GM19193 (cell line): ENCODE results near the gene MECP2.

Experiments
- POLR2A ChIP-seq: IDR thresholded peaks from 4 replicates; pipeline ENCODE4 v1.6.1; 2011; ENCODE audit not compliant: insufficient read depth, insufficient read length; ENCODE audit errors: extremely low read depth

MECP2 gene

DNA sequence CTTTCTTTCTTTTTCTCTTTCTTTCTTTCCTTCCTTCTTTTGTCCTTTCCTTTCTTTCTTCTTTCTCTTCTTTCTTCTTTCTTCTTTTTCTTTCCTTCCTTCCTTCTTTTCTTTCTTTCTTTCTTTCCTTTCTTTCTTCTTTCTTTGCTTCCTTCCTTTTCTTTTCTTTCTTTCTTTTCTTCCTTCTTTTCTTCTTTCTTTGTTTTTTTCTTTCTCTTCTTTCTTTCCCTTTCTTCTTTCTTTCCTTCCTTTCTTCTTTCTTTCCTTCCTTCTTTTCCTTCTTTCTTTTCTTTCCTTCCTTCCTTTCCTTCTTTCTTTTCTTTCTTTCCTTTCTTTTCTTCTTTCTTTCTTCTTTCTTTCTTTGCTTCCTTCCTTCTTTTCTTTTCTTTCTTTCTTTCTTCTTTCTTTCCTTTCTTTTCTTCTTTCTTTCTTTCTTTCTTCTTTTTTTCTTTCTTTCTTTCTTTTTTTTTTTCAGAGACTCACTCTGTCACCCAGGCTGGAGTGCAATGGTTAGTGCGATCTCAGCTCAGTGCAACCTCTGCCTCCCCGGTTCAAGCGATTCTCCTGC lies 106.4 kb downstream of the MECP2 start:
- no peak for TF ChIP-seq POLR2A

DNA sequence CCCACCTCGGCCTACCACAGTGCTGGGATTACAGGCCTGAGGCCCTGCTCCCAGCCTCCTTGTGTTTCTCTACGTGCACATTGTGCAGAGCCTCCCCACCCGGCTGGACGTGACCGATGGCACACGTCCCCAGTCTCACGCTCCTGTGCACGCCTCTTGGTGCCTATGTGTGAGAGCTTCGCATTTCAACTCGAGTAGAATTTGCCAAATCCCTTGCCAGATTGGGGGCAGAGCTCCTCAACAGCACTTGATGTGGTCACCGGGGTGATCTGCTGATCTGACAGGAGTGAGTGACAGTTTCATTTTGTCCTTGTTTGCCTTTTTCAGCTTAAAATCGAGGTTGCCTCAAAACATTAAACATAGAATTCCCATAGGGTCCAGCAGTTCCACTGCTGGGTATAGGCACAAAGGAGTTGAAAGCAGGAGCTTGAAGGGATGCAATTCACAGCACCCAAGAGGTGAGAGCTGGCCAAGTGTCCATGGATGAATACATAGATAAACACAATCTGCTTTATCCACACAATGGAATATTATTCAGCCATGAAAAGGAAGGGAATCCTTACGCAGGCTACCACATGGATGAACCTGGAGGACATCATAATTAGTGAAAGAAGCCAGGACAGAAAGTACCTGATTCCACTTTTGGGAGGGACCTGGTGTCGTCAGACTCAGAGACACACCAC lies 107.4 kb downstream of the MECP2 start:
- no peak for TF ChIP-seq POLR2A

DNA sequence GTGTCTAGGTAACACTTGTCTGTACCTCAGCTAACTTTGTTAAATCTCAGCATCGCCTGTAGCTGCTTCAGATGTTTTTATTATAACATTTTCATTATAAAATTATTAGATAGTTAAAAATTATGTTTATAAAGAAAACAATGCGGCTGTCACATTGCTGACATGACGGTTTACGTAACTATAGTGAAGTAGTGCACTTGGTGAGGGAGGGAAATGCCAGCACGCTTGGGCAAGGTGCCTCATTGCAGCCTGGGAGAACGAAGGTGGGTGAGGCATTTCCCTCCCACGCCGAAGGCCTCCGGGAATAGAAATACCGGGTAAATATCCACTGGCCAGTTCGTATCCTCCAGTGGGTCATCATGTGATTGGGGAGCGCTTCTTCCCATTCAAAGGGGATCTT lies 109.0 kb downstream of the MECP2 start:
- no peak for TF ChIP-seq POLR2A

DNA sequence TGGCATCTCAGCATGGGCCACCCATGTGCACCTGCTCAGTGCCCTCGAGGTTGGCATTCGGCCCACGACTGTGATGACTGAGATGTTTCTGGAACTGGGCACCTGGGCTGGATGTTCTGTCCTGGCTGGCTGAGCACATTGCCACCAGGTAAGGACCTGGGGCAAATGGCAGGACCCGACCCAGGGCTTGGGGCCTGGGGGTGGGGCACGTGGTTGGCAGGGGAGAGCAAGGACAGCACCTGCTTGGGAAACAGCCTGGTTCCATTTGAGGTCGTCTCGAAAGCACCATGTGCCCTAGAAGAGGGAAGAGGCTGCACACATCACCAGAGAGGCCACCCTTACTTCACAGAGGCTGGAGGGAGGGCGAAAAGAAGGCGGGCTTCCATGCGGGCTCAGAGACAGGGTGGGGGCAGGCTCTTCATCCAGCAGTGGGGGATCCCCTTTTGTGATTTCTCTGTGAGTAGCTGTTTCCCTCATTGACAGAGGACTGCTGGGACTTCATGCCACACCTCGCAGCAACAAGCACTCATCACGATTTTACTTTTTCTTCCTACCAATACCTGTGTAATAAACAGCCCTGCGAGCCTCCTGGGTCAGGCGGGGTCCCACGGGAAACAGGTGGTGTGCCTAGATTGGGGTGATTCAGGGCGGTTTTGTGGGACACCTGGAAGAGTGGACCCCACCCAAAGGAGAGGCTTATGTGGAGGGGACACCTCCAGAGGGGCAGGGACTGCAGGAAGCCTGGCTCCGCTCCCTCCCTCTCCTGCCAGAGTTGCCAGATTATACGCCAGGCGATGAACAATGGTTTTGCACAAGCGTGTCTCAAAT lies 113.0 kb downstream of the MECP2 start:
- peak; percentile 35 for TF ChIP-seq POLR2A

DNA sequence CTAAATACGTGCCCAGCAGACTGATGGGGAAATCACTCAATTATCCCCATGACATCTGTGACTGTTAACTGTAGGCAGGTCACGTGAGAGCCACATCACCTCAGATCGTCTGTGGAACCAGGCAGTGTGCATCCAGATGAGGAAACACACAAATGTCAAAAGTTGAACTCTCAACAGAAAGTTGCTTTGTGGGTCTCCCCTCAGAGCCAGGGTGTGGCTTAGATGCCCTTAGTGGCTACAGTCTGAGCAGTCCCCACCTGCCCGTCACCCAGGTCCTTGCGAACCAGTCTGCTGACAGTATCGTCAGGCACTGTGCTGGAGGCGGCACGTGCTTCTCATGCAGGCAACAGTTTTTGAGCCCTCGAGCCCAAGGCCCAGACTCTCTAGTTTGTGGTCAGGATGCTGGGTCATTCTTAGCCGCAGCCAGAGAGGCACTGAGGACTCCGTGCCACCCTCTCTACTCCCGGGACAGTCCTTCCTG lies 114.2 kb downstream of the MECP2 start:
- no peak for TF ChIP-seq POLR2A

DNA sequence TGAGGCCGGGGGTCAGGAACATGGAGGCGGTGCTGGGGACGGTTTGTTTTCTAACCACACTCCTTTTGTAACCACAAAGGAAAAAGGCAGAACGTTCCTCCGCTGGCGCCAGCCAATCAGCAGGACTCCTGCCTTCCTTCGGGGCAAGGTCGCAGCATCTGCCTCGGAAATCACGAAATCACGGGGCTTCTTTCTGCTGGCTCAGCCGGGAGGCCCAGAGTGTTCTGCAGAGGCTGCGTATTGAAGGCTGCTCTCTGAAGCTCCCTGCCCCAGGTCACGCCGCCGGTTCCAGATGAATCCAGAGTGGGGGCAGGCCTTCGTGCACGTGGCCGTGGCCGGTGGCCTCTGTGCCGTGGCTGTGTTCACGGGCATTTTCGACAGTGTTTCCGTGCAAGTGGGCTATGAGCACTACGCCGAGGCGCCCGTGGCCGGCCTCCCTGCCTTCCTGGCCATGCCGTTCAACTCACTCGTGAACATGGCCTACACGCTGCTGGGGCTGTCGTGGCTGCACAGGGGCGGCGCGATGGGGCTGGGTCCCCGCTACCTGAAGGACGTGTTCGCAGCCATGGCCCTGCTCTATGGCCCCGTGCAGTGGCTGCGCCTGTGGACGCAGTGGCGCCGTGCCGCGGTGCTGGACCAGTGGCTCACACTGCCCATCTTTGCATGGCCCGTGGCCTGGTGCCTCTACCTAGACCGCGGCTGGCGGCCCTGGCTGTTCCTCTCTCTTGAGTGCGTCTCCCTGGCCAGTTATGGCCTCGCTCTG lies 115.6 kb downstream of the MECP2 start:
- TF ChIP-seq POLR2A, result no peak

DNA sequence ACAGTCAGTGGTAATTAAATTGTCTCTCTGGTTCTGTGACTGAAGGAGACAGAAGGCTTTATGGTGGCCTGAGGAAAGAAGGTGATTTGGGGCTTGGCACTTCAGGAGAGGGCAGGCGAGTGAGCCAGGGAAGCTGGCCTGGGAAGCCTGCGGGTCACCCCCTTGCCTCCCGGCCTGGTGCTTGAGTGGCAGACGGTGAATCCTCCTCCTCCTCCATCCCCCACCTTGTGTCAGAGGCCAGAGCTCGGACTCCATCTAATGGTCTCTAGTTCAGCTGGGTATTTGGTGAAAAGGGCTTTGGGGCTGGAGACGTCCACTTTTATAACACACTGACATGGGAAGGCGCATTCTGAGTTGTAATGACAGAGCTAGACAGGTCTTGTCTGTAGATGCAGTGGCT lies 116.3 kb downstream of the MECP2 start:
- TF ChIP-seq POLR2A, result no peak

DNA sequence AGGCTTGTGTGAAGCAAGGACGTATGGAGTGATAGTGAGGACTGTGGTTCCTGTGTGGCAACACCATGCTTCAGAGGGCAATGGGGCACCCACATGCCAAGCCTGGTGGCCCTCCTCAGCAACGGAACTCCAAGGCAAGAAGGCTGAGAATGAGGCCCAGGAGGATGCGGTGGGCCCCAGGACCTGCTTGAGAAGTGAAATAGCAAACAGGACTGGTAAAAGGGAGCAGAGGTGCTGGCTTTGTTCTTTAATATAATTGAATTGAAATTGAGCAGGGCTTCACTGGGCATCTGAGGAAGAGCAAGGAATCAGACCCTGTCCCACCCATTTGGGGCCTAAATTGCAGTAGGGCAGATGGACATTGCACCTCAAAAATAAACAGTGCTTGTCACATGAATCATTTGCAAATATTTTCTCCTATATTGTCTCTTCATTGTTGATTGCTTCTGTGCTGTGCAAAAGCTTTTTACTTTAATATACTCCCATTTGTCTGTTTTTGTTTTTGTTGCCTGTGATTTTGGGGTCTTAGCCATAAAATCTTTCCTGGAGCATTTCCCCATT lies 122.7 kb downstream of the MECP2 start:
- TF ChIP-seq POLR2A, result no peak

DNA sequence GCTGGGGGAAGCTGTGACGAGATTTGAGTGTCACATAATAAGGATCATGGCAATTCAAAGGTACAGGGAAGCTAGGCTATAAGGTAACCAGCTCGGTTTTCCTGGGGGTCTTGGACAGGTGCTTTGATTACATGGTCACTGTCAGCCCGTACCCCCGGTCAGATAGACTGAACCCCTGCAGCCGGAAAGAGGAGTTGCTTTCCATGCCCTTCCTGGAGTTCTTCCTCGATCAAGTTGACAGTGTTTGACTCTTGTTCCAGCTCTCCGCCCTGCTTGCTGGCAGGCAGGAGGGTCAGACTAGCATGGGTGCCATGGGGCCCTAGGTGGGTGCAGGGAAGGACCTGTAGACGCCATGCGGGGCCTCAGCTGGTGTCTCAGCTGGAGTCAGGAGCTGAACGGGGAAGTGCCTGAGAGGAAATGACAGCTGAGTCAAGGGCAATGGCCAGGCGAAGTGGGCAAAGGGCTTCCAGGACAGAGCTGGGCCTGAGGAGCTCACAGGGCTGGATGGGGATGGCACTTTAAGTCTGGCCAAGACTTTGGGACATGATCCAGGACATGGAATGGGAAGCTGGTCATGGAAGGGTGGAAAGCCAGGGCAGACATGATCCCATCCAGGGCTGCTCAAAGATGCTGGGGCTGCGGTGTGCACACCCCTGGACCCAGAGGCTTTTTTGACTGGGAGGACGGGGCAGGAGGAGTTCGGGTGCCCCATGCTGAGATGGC lies 123.4 kb downstream of the MECP2 start:
- TF ChIP-seq POLR2A, result no peak

DNA sequence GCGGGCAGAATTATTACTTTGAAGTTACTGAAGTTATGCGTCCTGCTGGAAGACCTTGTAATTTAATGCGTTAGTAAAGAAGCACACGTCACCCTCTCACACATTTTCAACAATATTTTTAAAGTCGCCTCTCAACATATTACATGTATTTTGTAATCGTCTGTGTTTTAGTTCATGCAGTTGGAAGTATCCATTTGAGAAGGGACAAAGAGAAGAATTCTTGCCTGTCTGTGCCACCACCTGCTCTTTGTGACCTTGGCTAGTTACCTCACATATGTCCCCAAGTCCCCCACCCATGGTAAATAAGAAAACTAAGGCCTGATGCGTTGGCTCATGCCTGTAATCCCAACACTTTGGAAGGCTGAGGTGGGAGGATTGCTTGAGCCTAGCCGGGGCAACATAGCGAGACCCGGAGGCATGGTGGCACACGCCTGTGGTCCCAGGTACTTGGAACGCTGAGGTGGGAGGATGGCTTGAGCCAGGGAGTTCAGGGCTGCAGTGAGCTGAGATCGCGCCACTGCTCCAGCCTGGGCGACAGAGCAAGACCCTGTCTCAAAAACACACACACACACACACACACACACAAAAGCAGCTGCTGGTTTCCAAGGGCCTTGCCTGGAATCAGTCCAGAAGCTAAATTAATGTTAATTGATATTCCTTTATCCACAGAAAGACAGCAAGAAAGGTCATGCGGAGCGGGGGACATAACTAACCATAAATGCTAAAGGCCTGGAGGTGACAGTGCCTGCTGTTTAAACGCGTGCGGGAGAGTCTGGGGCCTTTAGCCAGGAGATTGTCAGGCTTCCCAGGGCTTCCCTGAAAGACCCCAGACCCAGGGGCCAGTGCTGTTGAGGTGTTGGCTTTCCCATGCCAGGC lies 124.2 kb downstream of the MECP2 start:
- TF ChIP-seq POLR2A, result peak; percentile 26

DNA sequence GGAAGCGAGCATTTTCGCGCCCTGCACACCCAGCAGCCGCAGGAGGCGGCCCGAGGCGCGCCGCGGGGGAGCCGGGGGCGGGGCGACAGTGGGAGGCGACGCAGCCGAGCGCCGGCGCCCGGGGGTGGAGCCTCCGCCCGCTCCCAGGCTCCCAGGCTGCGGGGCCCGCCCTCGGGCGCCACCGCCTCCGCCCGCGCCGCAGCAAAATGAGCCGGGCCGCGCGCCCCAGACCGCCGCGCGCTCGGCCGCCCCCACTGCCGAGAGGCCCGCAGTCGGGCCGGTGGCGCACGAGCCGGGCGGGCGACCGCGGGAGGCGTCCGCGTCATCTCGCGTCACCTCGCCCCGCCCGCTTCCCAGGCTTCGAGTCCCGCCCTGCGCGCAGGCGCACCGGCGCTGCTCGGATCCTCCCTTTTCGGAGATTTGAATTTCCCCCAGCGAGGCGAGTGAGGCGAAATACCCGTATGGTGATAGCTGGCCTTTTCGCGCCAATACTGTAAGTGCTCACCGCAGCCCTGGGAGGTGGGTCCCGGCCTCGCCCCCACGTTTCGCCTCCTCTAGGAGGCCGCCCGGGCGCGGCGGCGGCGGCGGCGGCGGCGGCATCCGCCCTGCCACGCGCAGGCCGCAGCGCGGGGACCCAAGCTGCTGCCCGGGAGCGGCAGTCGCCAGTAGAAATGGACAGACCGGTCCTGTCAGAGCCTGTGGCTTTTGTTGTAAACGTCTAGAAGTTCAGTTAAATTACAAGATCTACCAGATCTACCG lies 125.0 kb downstream of the MECP2 start, which contains the start of gene TMEM187:
TMEM187 (plus strand) TSS at position 387 of the 759 bp plus-strand sequence. CDS start 9,309 bp downstream, outside the sequence.
- peak; percentile 66 for TF ChIP-seq POLR2A
